Parathyroid adenoma (tissue), 2 donors: Measurements from ENCODE around the gene FAM78B.
A peak's percentile ranks its signal among the peaks of the same experiment; 100 is the strongest.

ENCODE experiments used
- H2AFZ ChIP-seq: fragments of 300-600 bp; sonication (generic); one replicate; pipeline ENCODE4 v1.7.0; 2017; ENCODE audit warnings: antibody characterized with exemption, mild to moderate bottlenecking
- H3K27ac ChIP-seq: fragments of 300-600 bp; sonication (generic); one replicate; pipeline ENCODE4 v1.7.0; 2017
- H3K27me3 ChIP-seq: fragments of 300-600 bp; sonication (generic); one replicate; pipeline ENCODE4 v1.7.0; 2017; ENCODE audit warnings: low read length; ENCODE audit not compliant: control insufficient read depth, insufficient read depth
- H3K36me3 ChIP-seq: fragments of 300-600 bp; sonication (generic); one replicate; pipeline ENCODE4 v1.7.0; 2017; ENCODE audit warnings: low read length; ENCODE audit not compliant: control insufficient read depth, insufficient read depth
- H3K4me1 ChIP-seq: fragments of 300-600 bp; sonication (generic); one replicate; pipeline ENCODE4 v1.7.0; 2017; ENCODE audit warnings: control low read depth
- H3K4me2 ChIP-seq: fragments of 300-600 bp; sonication (generic); one replicate; pipeline ENCODE4 v1.7.0; 2017; ENCODE audit warnings: low read length
- H3K4me3 ChIP-seq: fragments of 300-600 bp; sonication (generic); one replicate; pipeline ENCODE4 v1.7.0; 2017; ENCODE audit warnings: low read depth, low read length
- H3K79me2 ChIP-seq: fragments of 300-600 bp; sonication (generic); one replicate; pipeline ENCODE4 v1.7.0; 2017; ENCODE audit warnings: control low read depth
- H3K9ac ChIP-seq: fragments of 300-600 bp; sonication (generic); one replicate; pipeline ENCODE4 v1.7.0; 2017; ENCODE audit warnings: mild to moderate bottlenecking
- H3K9me3 ChIP-seq: fragments of 300-600 bp; sonication (generic); one replicate; pipeline ENCODE4 v1.7.0; 2017; ENCODE audit warnings: low read length; ENCODE audit not compliant: control insufficient read depth
- CTCF ChIP-seq: fragments of 300-600 bp; sonication (generic); IDR thresholded peaks from one replicate; pipeline ENCODE4 v1.7.0; 2017; ENCODE audit warnings: antibody characterized with exemption, mild to moderate bottlenecking
- donor health status: primary hyperparathyroidism.

Gene FAM78B

GRCh38 chr1:166031932-166032571 is 134.7 kb downstream of the FAM78B start:
- Histone ChIP-seq H3K9me3 (no peaks in the 10 kb centered on the region), H3K4me3 (no peak overlapping the region)
- no peak for TF ChIP-seq CTCF

GRCh38 chr1:166029196-166029945 is 137.4 kb downstream of the FAM78B start:
- H3K79me2 ChIP-seq = no peaks in the 10 kb centered on the region
- H3K9ac ChIP-seq = no peak overlapping the region
- H3K36me3 ChIP-seq = no peaks in the 10 kb centered on the region
- H3K9me3 ChIP-seq = no peaks in the 10 kb centered on the region
- H3K4me1 ChIP-seq = peaks cover 19% of the 10 kb centered on the region
- H2AFZ ChIP-seq = no peak overlapping the region
- no peak overlapping the region for H3K27ac ChIP-seq
- H3K4me2 ChIP-seq = no peak overlapping the region
- no peak overlapping the region for H3K4me3 ChIP-seq
- TF ChIP-seq CTCF = no peak
- no peaks in the 10 kb centered on the region for H3K27me3 ChIP-seq

More at GRCh38 chr1:166031932-166032571, 134.7 kb downstream of the FAM78B start:
- Histone ChIP-seq H3K4me2 (no peak overlapping the region), H3K36me3 (no peaks in the 10 kb centered on the region), H3K79me2 (no peaks in the 10 kb centered on the region), H3K9ac (no peak overlapping the region), H3K4me1 (peaks cover 19% of the 10 kb centered on the region), H3K27me3 (no peaks in the 10 kb centered on the region), H2AFZ (peak overlapping the region; percentile 75), H3K27ac (peak overlapping the region; percentile 98)

GRCh38 chr1:166026555-166026954 is 140.2 kb downstream of the FAM78B start:
- H3K27me3 ChIP-seq = no peaks in the 10 kb centered on the region
- no peaks in the 10 kb centered on the region for H3K36me3 ChIP-seq
- no peaks in the 10 kb centered on the region for H3K9me3 ChIP-seq
- H3K4me2 ChIP-seq = no peak overlapping the region
- peaks cover 4% of the 10 kb centered on the region for H3K4me1 ChIP-seq
- H3K9ac ChIP-seq = no peak overlapping the region
- no peak for TF ChIP-seq CTCF
- no peaks in the 10 kb centered on the region for H3K79me2 ChIP-seq
- H3K27ac ChIP-seq = no peak overlapping the region
- no peak overlapping the region for H3K4me3 ChIP-seq
- no peak overlapping the region for H2AFZ ChIP-seq

GRCh38 chr1:166026143-166026542 is 140.7 kb downstream of the FAM78B start:
- H3K9ac ChIP-seq = no peak overlapping the region
- peaks cover 4% of the 10 kb centered on the region for H3K4me1 ChIP-seq
- no peak overlapping the region for H3K27ac ChIP-seq
- no peak overlapping the region for H2AFZ ChIP-seq
- no peak for TF ChIP-seq CTCF
- no peaks in the 10 kb centered on the region for H3K9me3 ChIP-seq
- no peaks in the 10 kb centered on the region for H3K79me2 ChIP-seq
- H3K4me2 ChIP-seq = no peak overlapping the region
- no peaks in the 10 kb centered on the region for H3K36me3 ChIP-seq
- H3K4me3 ChIP-seq = no peak overlapping the region
- H3K27me3 ChIP-seq = no peaks in the 10 kb centered on the region
